GM19239 (cell line): ENCODE measurements around the gene DPH7.
"Not testable (repeated sequence)": the region's sequence is repeated elsewhere in the genome, so short reads cannot be mapped to it uniquely, and the experiment has no call there.

Experiments
- DNase-seq: peaks from one replicate; pipeline ENCODE4 v3.0.0; 2011; ENCODE audit warnings: low spot score; ENCODE audit not compliant: insufficient read length
- FAIRE-seq: peaks from 2 replicates; lab custom pipeline; 2011; peaks lifted over from hg19 to GRCh38; lab: Jason Lieb, UNC

Gene DPH7

DNA sequence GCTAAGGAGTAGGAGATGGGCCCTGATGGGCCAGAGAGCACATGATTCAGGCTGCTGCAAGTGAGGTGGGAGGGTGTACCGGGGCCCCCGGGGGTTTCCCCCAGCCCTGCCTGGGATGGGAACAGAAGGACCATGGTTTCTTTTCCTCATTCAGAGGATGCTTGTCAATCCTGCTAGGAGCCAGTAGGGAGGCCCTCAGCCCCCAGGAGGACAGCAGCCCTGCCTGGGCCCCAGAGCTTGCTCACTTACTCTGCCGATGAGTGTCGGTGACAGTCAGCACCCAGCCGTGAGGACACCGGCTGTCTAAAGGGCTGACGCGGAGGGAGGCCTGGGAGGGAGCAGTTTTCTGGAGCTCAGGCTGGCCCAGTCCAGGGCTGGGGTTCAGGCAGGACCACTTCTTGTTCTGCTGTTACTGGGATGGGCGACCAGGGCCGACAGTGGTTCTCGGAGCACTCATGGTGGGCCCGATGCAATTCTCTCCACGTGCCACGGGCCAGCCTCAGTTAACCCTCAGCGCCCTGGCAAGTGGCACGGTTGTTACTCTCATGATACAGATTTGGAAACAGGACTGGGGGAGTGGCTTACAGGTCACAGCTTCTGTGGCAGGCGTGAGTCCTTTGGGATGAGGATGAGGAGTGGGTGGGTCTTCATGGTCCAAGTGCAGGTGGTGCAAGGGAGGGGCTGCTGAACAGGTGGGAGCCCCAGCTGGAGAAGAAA lies 28.6 kb upstream of the DPH7 start:
- FAIRE-seq, result no peak

DNA sequence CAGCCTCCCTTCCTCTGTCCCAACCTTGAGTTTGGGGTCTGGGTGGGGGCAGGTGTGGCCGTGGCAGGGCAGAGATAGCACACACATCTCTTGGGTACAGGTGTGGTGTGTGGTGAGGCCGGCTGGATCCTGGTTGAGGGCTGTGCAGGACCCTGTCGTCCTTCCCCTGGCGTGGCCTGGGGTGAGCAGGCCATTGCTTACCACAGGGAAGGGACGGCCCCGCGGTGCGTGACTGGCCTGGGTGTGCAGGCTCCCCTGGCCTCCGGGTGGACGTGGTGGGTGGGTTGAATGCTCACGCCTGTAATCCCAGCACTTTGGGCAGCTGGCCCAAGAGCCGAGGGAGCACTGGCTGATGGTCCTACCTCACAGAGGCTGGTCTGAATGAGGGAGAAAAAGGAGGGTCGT lies 28.0 kb upstream of the DPH7 start:
- FAIRE-seq (no peak), DNase-seq (no peak)

More for the DNA sequence above, 28.6 kb upstream of the DPH7 start:
- no peak for DNase-seq

DNA sequence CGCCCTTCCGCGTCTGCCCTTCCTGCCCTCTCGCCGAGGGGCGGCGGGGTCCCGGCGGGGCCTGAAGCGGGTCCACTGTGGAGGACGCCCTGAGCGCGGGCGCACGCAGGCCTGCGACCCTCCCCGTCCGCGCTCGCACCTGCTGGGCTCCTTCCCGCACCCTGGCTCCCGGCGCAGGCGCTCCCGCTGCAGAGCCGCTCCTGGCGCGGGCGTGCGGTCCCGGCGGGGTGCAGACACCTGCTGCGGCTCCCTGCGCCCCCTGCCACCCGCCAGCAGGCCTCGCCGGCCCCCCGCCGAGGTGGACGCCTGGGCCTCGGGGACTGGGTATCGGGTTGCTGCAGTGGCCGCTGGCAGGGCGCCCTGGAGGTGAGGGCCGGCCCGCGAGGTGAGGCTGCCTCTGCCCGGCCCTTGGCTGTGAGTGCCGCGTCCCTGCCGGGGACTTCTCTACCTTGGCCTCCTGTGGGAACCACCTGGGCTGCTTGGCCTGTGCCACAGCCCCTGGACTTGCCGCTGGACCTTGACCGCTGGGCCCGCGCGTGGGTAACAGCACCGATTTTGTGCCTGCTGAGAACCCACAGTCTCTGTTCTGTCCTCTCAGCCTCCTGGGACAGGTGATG lies 27.4 kb upstream of the DPH7 start:
- DNase-seq (no peak), FAIRE-seq (no peak)

DNA sequence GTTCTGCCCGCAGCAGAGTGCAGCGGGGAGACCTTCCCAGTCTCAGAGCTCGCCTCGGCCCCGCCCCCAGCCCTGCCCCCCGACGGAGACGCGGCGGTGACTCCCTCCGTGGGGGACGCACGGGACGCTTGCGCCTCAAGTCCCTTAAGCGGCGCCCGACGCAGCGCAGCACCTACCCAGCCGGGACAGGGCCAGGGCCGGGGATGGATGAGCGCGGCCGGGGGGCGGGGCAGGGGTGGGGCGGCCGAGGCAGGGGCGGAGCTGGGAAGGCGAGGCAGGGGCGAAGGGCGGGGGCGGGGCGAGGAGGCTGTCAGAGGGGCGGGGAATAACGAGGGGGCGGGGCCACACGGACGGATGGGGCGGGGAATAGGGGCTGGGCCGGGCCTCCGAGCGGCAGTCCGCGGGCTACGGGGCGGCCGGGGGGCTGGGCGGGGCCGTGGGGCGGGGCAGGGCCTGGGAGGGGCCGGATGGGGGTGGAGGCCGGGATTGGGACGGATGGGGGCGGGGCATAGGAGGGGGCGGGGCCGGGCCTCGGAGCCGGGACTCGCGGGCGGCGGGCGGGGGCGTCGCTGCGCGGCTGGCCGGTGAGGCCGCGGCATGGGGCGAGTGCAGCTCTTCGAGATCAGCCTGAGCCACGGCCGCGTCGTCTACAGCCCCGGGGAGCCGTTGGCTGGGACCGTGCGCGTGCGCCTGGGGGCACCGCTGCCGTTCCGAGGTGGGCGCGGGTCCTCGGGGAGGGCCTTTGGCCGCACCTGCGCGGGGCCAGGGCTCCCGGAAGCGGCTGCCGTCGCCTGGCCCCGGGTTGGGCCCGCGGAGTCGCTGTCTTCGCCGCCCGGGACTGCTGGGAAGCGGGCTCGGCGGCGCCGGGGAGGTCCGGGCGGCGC lies 26.6 kb upstream of the DPH7 start, which contains the start of gene ARRDC1:
ARRDC1 (plus strand) TSS at position 566 of the 884 bp plus-strand sequence; CDS start at position 598, 32 bp downstream.
- DNase-seq (peak; percentile 90), FAIRE-seq (peak; percentile 87)

DNA sequence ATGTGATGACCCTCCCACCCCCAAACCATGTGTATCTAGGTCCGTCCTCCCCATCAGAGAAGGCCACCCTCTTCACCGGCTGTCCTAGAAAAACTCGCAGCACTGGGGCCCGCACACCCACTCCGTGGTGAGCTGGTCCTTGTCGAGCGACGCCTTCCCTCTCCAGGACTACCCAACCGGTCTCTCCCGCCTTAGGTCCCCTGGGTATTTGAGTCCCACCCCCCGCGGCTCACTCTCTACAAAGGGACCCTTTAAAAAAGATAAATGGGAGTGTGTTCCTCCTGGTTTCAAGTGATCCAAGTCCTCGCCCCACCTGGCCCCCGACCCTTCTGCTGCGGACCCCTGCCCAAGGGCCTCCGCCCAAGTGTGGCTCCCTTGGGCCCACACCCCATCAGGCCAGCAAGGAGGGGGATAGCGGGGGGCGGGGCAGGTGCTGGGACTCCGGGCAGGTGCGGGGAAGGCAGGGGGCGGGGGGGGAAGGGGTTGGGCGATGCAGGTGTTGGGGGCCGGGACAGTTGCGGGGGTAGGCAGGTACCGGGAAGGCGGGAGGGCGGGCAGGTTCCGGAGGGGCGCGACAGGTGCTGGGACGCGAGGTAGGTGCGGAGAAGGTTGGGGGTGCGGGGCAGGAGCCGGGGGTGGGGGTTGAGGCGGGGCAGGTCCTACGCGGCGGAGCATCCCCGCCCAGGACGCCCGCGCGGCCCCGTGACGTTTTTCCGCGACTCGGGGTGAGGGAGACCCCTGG lies 25.8 kb upstream of the DPH7 start:
- FAIRE-seq (no peak), DNase-seq (no peak)

DNA sequence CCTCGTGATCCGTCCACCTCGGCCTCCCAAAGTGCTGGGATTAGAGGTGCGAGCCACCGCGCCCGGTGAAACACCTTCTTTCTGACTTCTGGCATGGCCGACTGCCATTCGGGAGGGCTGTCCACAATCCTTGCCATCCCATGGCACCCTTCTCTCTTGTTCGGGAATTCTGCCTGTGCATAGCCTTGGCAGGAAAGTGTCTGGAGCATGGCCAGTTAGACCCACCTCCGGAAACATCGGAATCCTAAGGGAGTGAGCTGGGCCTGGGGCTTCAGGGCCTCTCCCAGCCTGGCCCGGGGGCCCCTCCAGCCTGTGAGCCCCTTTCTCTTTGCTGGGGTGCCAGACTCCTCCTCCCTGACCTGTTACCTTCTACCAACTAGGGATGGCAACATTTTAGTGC lies 25.2 kb upstream of the DPH7 start:
- DNase-seq (no peak), FAIRE-seq (no peak)

DNA sequence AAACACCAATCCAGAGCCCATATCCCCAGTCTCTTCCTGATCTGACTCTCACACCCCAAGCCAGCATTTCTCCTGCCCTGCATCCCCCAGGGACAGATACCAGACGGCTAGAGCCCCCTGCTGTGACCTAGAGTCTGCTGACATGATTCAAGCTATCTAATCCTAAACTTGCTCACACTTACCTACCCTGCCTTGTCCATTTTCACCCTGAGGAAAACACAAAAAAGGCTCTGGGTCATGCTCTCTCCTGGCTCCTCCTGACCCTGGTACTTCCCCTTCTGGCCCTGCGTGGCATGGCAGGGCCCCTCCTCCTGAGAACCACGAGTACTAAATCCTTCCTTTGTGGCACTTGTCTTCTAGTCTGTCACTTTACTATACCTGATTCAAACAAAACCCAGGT lies 23.9 kb upstream of the DPH7 start:
- FAIRE-seq (no peak), DNase-seq (no peak)

DNA sequence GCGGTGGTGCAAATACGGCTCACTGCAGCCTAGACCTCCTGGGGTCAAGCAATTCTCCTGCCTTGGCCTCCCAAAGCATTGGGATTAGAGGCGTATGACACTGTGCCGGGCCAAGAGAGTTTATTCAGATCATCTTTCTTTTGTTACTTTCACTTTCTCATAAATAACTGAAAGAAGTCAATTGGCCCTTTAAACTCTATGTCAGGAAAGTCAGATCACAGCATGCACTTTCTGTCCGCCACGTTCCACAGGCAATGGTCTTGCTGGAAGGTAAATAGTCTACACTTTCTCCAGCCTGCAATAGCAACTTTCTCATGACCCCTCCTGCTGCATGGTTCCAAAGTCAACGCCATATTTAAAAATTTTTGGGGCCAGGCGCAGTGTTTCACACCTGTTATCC lies 20.2 kb upstream of the DPH7 start:
- no peak for FAIRE-seq
- DNase-seq, result no peak

DNA sequence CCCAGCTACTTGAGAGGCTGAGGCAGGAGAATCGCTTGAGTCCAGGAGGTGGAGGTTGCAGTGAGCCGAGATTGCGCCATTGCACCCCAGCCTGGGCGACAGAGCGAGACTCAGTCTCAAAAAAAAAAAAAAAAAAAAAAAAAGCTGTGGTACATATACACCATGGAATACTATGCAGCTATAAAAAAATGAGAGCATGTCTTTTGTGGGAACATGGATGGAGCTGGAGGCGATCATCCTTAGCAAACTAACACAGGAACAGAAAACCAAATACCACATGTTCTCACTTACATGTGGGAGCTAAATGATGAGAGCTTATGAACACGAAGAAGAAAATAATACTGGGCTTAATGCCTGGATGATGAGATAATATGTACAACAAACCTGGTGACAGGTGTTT lies 17.9 kb upstream of the DPH7 start:
- not testable (repeated sequence) for DNase-seq, FAIRE-seq

DNA sequence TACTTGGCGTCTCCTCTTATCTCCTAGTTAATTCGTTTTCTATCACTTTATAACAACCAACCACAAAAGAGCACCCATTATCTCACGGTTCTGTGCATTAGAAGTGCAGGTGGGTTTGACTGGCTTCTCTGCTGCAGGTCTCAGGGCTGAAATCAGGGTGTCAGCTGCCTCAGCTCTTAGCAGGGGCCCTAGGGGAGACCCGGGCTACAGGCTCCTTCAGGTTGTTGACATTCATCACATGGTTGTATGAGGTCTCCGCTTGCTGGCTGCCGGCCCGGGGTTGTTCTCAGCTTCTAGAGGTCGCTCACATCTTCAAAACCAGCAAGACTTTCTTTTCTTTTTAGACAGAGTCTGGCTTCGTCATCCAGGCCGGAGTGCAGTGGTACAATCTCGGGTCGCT lies 14.5 kb upstream of the DPH7 start:
- DNase-seq, result no peak

DNA sequence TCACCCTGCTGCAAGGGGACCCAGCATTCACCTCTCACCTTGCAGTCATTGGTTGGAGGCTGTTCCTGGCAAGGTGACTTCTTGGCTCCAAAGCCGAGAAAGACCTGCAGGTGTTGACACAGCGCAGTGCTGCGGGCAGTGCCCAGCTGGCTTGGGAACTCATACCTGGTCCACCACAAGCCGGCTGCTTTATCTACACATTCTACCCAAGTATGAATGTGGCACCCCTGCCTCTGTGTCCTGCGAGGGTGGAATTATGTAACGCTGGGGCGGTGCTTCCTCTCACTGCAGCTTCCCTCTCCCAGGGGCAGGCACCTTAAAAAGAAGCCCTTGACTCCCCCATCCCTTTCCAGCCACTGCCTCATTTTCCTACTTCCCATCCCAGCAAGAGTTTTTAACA lies 14.0 kb upstream of the DPH7 start:
- no peak for FAIRE-seq
- DNase-seq, result no peak

More for the DNA sequence above, 14.5 kb upstream of the DPH7 start:
- no peak for FAIRE-seq

DNA sequence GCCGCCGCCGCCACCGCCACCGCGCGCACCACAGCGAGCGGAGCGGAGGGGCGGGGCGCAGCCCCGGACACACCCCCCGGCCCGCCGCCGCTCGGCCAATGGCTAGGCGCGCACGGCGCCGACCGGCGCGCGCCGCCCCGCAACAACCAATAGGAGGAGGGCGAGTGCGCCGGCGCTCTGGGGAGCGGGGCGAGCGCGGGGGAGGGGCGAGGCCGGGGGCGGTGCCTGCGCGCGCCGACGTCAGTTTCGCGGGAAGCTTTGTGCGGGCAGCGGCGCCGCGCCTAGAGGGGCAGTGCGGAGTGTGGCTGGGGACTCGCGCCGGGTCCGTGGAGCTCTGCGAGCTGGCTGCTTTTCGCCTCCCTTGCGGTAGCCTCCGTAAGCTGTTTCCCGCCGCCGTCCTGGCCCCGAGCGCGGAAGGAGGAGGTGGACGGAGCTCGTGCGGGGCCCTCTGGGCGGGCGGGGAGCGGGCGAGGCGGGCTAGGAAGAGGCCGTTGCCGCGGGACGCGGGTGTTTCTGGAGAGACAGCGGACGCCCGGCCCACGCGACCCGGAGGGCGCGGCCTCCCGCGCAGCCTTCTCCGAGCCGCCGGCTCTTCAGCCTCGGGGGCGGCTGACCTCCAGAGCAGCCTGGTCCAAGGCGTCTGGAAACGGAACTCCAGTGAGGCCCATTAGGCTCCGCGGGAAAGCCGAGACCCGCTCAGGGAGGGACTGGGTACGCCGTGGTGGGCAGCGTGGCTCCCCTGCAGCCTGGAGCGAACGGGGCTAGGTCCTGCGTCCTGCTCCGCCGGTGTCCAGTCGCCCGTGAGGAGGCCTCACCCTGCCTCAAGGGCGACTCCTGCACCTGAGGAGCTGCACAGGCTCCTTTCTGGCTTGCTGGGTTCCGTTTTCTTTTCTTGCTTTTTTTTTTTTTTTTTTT lies 12.0 kb upstream of the DPH7 start, which contains the start of gene ZMYND19:
ZMYND19 (minus strand) TSS at position 44 of the 915 bp plus-strand sequence. CDS start 249 bp downstream, outside the sequence.
- peak; percentile 99 for DNase-seq
- peak; percentile 92 for FAIRE-seq

DNA sequence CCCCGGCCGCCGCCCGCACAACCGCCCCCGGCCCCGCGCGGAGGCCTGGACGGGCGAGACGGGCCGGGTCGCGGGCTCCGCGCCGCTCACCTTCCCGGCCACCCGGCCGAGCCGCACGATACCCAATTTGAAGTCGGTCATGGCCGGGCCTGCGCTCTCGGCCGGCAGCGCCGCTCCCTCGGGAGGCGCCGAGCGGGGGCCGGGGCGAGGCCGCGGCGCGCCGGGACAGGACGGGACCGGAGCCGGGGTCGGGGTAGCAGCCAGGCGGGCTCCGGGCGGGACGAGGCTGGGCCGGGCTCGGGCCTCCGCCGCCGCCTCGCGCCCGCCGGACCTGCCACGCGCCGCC lies 11.4 kb upstream of the DPH7 start:
- FAIRE-seq, result no peak
- no peak for DNase-seq

DNA sequence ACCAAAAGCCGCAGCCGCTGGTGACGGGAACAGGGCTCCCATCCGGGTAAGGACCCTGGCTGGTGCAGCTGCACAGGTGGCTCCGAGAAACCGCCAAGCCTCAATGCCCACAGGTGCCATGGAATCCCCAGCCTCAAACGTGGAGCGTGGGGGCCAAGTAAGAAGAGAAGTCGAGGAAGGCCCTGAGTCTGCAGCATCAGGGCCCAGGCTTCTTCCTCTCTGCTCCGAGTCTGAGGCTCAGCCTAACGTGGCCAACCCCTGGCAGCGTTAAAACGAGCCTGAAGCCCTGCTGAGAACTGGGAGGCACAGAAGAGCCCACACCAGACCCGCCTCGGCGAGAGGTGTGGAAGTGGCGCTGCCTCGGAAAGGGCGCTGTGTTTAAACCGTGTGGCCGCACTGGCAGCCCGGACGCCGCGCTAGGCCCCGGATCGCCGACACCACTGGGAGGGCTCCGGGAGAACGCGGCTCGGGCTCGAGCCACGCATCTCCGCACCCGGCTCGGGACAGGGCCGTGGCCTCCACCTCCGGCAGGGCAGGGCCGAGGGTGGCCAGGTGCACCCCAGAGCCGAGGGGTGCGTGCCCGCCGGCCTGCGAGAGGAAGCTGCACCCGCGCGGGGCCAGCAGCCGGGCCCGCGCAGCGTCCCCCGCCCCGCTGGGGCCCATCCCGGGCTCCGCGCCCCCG lies 10.9 kb upstream of the DPH7 start:
- DNase-seq (peak; percentile 35), FAIRE-seq (peak; percentile 75)

DNA sequence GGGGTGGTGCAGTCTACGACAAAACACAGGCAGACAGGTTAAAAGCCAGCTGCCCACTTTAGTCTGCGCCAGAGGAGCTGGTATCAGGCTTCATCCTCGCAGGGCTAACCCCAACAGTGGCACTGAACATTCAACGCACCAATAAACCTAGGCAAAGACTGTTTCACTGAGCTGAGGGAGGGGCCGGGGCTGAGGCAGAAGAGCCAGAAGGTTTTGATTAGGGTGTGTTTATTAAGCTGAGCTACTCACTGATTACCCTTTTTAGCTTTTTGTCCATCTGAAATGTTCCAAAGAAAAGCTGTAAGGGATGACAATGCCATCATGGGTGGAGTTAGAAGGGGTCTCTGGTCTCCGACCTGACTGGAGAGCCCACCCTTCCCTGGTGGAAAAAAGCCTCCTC lies 10.2 kb upstream of the DPH7 start:
- no peak for FAIRE-seq
- DNase-seq, result no peak

DNA sequence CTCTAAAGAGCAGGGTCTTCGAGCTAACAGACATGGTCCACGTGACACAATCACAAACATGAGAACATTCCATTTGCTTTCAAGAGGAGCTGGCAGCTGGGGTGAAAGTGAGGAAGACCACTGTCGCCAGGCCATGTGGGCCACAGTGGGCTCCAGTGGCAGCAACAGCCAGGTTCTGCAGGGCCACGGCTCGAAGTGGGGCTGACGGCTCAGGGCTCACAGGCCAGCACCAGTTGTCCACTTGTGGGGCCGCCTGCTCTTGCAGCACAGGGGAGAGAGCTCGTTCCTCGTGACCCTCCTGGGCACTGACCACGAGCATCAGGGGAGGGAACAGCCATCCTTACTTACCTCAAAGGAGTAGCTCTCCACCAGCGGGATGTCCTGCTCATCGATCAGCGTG lies 9.6 kb upstream of the DPH7 start:
- no peak for FAIRE-seq
- DNase-seq, result no peak

DNA sequence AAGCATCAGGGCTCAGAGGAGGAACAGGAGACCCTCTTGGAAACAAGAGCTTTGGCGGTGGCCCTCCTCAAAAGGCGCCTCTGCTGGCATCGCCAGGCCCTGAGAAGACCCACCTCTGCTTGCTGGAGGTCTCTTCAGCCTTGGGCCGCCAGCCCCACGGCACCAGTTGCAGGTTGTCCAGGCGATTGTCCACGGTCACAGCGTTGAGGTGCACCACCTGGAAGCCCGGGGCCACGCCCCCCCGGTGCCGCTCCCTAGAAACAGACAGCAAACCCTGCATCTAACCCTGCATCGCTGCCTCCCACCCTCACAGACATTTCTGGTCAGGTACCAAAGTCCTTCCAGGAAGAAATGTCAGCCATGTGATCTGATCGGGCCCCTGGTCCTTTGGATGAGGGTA lies 8.1 kb upstream of the DPH7 start:
- FAIRE-seq (no peak), DNase-seq (no peak)

DNA sequence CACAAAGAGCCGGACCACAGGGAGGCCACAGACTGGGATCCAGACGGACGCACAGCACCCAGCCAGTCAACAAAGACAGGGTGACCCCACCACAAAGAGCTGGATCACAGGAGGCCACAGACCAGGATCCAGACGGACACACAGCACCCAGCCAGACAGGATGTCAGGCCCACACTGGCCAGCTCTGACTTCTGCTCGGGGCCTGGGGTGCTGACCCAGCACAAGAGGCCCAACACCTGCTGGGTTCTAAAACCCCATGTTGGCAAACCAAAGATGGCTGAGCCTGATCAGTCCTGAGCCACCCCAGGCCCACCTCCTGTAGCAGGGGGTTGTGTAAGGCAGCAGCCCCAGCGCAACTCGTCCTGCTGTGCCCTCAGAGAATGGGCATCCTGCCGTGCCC lies 5.2 kb upstream of the DPH7 start:
- FAIRE-seq, result no peak

DNA sequence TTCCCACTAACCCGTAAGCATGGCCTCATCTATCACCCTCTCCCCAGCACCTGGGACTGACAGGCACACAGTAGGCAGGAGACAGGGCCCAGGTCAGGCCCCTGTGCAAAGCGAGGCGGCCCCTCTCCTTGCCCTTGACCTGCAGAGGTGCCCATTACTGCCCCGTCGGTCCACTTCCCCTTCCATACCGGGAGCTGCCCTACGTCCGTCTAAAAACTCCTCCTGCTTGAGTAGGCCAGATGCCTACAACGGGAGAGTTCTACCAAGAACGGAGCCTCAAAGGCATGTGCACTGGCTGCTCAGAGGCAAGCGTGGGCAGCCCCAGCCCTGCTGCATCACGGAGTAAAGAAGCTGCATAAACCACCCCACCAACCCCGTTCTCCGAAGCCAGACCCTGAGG lies 4.6 kb upstream of the DPH7 start:
- FAIRE-seq, result no peak
- DNase-seq, result no peak

More for the DNA sequence above, 5.2 kb upstream of the DPH7 start:
- no peak for DNase-seq
